GM21529 (cell line): ENCODE measurements around the gene C3orf85.
"Not testable (repeated sequence)": the region's sequence is repeated elsewhere in the genome, so short reads cannot be mapped to it uniquely, and the experiment has no call there.

Experiments used
- ATAC-seq: cut with Tn5 transposase; IDR thresholded peaks from one replicate; pipeline ENCODE4 v1.9.1; 2021; ENCODE audit not compliant: unreplicated experiment

Gene C3orf85

GRCh38 chr3:109136523-109136922, at the start of gene C3orf85:
Gene C3orf85 (plus strand): TSS chr3:109136719. CDS start chr3:109136848, 129 bp downstream.
- ATAC-seq = no peak

- no peak for ATAC-seq
These were observed 47.3 kb upstream of the C3orf85 start for GRCh38 chr3:109089265-109089664.

GRCh38 chr3:109091846-109092245, 44.7 kb upstream of the C3orf85 start:
- no peak for ATAC-seq

GRCh38 chr3:109093561-109093960, 43.0 kb upstream of the C3orf85 start:
- ATAC-seq = no peak

- no peak for ATAC-seq
These were observed 41.4 kb upstream of the C3orf85 start for GRCh38 chr3:109095166-109095565.

- ATAC-seq = peak; percentile 71
These were observed 38.4 kb upstream of the C3orf85 start for GRCh38 chr3:109098079-109098644.

- ATAC-seq = no peak
These were observed 26.9 kb upstream of the C3orf85 start for GRCh38 chr3:109109574-109109973.

- ATAC-seq = no peak
These were observed 23.4 kb upstream of the C3orf85 start for GRCh38 chr3:109112946-109113760.

GRCh38 chr3:109114746-109115145, 21.8 kb upstream of the C3orf85 start:
- no peak for ATAC-seq

GRCh38 chr3:109115451-109115850, 21.1 kb upstream of the C3orf85 start:
- ATAC-seq = no peak

GRCh38 chr3:109116031-109116430, 20.5 kb upstream of the C3orf85 start:
- no peak for ATAC-seq

- no peak for ATAC-seq
These were observed 18.6 kb upstream of the C3orf85 start, which contains the start of gene MORC1 for GRCh38 chr3:109117939-109118338. Gene MORC1 (minus strand): TSS chr3:109118134. CDS start chr3:109118059, 75 bp downstream.

- no peak for ATAC-seq
These were observed 17.9 kb upstream of the C3orf85 start for GRCh38 chr3:109118584-109118983.

- ATAC-seq = no peak
These were observed 13.8 kb upstream of the C3orf85 start for GRCh38 chr3:109122690-109123089.

GRCh38 chr3:109125902-109126301, 10.6 kb upstream of the C3orf85 start:
- ATAC-seq = no peak

GRCh38 chr3:109127553-109127952, 9.0 kb upstream of the C3orf85 start:
- no peak for ATAC-seq

- no peak for ATAC-seq
These were observed 5.2 kb upstream of the C3orf85 start for GRCh38 chr3:109131276-109131675.

- no peak for ATAC-seq
These were observed 3.6 kb upstream of the C3orf85 start for GRCh38 chr3:109132801-109133473.

GRCh38 chr3:109133474-109133816, 3.1 kb upstream of the C3orf85 start:
- ATAC-seq = not testable (repeated sequence)

- no peak for ATAC-seq
These were observed 1.2 kb downstream of the C3orf85 start for GRCh38 chr3:109137761-109138160.

GRCh38 chr3:109140318-109140717, 3.8 kb downstream of the C3orf85 start:
- ATAC-seq = no peak

- no peak for ATAC-seq
These were observed 7.1 kb downstream of the C3orf85 start for GRCh38 chr3:109143646-109144045.
